NCI-H2081 (cell line): Measurements from ENCODE around the gene GLB1L2.

Experiments used
- DNase-seq, 2 experiments: peaks; one replicate each; lab custom pipeline; 2025; lab: John Stamatoyannopoulos, UW

The GLB1L2 gene

GRCh38 chr11:134405841-134406240, 74.1 kb downstream of the GLB1L2 start:
- no peak for DNase-seq

- no peak for DNase-seq
Observed at GRCh38 chr11:134406264-134407185, 74.7 kb downstream of the GLB1L2 start.

GRCh38 chr11:134407321-134407828, 75.6 kb downstream of the GLB1L2 start:
- DNase-seq = peak in 1 of 2 experiments; percentile 49

GRCh38 chr11:134407923-134408322, 76.1 kb downstream of the GLB1L2 start:
- DNase-seq = no peak

GRCh38 chr11:134409552-134410429, 78.0 kb downstream of the GLB1L2 start:
- DNase-seq = no peak

- DNase-seq = no peak
Observed at GRCh38 chr11:134410766-134411165, 79.0 kb downstream of the GLB1L2 start.

GRCh38 chr11:134412203-134413042, 80.6 kb downstream of the GLB1L2 start, which contains the start of gene B3GAT1:
Gene B3GAT1, minus strand, starts transcription at chr11:134412242. Its CDS starts 24,583 bp downstream, at chr11:134387659.
- peak; percentile 25 to 70 for DNase-seq

GRCh38 chr11:134413043-134413825, 81.4 kb downstream of the GLB1L2 start:
- no peak for DNase-seq

GRCh38 chr11:134413826-134414731, 82.3 kb downstream of the GLB1L2 start:
- DNase-seq = no peak

GRCh38 chr11:134414766-134415765, 83.3 kb downstream of the GLB1L2 start:
- no peak for DNase-seq

- DNase-seq = no peak
Observed at GRCh38 chr11:134416726-134417125, 84.9 kb downstream of the GLB1L2 start.

GRCh38 chr11:134417871-134418840, 86.4 kb downstream of the GLB1L2 start:
- peak; percentile 44 to 51 for DNase-seq

- DNase-seq = no peak
Observed at GRCh38 chr11:134423106-134423505, 91.3 kb downstream of the GLB1L2 start.

GRCh38 chr11:134425413-134425812, 93.6 kb downstream of the GLB1L2 start:
- DNase-seq = no peak
